ENCODE data around the gene SRPRA. TPM values are rescaled to one million over a fixed set of nuclear protein-coding genes. Genes with fewer than 3 reads are reported as not detected.

SRPRA gene
- total RNA-seq, 1 experiment from 2014 or later: 64.3 TPM

DNA sequence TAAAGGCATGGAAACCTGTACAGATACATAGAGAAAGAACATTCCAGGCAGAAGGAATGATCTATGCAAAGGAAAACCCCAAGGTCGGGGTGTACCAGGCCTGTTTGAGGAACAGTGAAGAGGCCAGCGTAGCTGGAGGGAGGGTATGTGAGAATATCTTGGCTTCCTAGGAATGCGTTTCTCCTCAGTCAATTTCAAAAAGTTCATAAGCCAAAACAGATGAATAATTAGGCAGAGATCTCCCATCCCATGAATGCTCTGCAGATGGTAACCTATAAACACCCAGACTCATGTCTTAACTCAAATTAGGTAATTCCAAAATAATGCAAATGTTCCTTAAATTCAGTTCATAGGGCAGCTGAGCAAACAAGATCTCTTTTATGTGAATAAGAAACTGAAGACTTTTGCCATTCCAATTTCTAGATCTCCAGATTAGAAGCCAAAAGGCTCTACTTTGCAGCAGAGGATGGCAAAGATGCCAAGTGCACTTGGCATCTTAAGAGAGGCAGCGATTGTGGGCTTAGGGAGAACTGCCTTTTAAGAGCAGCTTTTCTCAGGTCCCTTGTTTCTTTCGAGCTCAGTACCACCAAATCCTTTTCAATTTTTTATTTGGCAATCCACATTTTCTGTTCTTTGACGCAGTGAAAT lies 43.9 kb downstream of the SRPRA start:
- TF ChIP-seq CTCF (conservative IDR thresholded peaks at IDR 0.05): no peak
- Histone ChIP-seq H3K14ac (ENCODE audit: insufficient read depth, low read length) (no peak overlapping the region), H3K27ac (ENCODE audit: insufficient read length, low read depth, low read length) (no peak overlapping the region), H2BK12ac (ENCODE audit: insufficient read length, low read depth, low read length) (no peak overlapping the region), H3K79me2 (ENCODE audit: insufficient read depth, low read length) (peaks cover 12% of the 10 kb centered on the region; the same call in 1 of the 2 replicates), H3K4ac (ENCODE audit: low read depth, low read length) (no peak overlapping the region), H2BK5ac (ENCODE audit: insufficient read length, low read length) (no peak overlapping the region), H3K18ac (ENCODE audit: insufficient read length, low read depth, low read length) (no peak overlapping the region), H3K9me3 (ENCODE audit: control insufficient read depth, low read depth, low read length) (no peaks in the 10 kb centered on the region), H3T11ph (ENCODE audit: low read length) (no peak overlapping the region), H4K8ac (replicated peaks; ENCODE audit: insufficient read length, low read depth, low read length) (no peak overlapping the region), H2BK20ac (ENCODE audit: low read depth, low read length, poor library complexity, severe bottlenecking) (no peak overlapping the region), H2BK15ac (ENCODE audit: low read depth, low read length) (no peak overlapping the region), H3K4me2 (ENCODE audit: insufficient read depth, insufficient read length, low read length) (no peak overlapping the region), H4K20me1 (ENCODE audit: control insufficient read depth, insufficient read depth, insufficient read length) (no peaks in the 10 kb centered on the region), H2AK5ac (ENCODE audit: insufficient read length, low read length) (no peak overlapping the region), H4K91ac (ENCODE audit: insufficient read length, low read depth, low read length) (no peak overlapping the region), H3K56ac (ENCODE audit: insufficient read length, low read depth, low read length) (no peak overlapping the region), H3K4me1 (ENCODE audit: insufficient read depth, low read length) (no peaks in the 10 kb centered on the region), H4K5ac (ENCODE audit: insufficient read length, low read depth, low read length) (no peak overlapping the region), H2AFZ (ENCODE audit: low read length) (no peak overlapping the region), H3K9ac (ENCODE audit: extremely low read depth, insufficient read length, low read length) (no peak overlapping the region), H3K27me3 (ENCODE audit: insufficient read depth, low read length) (no peaks in the 10 kb centered on the region), H3K23ac (ENCODE audit: insufficient read length, low read depth, low read length) (no peak overlapping the region), H3K79me1 (ENCODE audit: insufficient read depth, low read depth, low read length, poor library complexity, severe bottlenecking) (peaks cover 6% of the 10 kb centered on the region), H3K23me2 (ENCODE audit: insufficient read length, low read depth, low read length, poor library complexity, severe bottlenecking) (no peaks in the 10 kb centered on the region), H2BK120ac (ENCODE audit: low read depth, low read length, poor library complexity, severe bottlenecking) (no peak overlapping the region)
- WGBS (ENCODE audit: extremely low coverage, insufficient read length, low lambda C conversion rate): no CpG with 5 or more reads among the region's 6 CpGs
- H3K4me1 Mint-ChIP-seq: no peaks in the 10 kb centered on the region
- DNase-seq: no peak
- H3K4me3 Mint-ChIP-seq: no peak overlapping the region
- peaks cover 19 to 32% (median 23%) of the 10 kb centered on the region in 3 experiments for H3K36me3 Mint-ChIP-seq (ENCODE audit: insufficient read depth in 1 of 3, low read depth in 3 of 3)
- H3K9me3 Mint-ChIP-seq: peaks cover 18 to 21% of the 10 kb centered on the region in 2 experiments
- H3K27ac Mint-ChIP-seq: no peak overlapping the region
- no peaks in the 10 kb centered on the region for H3K27me3 Mint-ChIP-seq (ENCODE audit: low read depth)
